ENCODE results near the gene ITGA3.

ITGA3 gene

DNA sequence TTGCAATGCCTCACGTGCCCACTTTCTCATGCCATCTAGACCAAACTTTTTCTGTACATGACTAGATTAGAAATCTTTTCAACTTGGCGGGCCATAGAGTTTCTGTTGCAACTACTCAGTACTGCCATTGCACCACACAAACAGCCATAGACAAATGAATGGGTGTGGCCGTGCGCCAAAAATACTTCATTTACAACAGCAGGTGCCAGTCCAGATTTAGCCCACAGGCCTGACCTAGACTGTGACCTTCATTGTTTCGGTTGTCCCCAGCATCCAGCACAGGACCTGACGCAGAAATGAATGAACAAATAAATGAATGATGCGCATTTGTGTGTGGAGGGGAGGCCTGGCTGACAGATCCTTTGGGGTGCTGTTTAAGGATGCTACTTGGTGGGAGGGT, 24.9 kb downstream of the ITGA3 start:
- DNase-seq: no peak
- intact Hi-C loops (cut with DNase I): no loop called here

DNA sequence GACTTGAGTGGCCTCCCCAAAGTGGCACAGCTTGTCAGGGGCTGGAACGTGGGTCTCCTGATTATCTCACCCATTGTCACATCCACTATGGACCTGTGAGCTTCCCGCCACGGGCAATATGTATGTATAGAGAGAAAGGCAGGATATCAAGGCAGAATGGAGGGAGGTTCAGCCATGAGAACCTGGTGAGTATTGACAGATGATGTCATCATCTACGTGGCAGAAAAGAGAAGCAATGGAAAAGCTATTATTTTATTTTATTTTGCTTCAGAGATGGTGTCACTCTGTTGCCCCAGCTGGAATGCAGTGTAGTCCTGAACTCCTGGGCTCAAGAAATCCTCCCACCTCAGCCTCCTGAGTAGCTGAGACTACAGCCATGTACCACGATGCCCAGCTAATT, 25.8 kb downstream of the ITGA3 start:
- intact Hi-C loops (cut with DNase I): no loop called here
- no peak for DNase-seq

DNA sequence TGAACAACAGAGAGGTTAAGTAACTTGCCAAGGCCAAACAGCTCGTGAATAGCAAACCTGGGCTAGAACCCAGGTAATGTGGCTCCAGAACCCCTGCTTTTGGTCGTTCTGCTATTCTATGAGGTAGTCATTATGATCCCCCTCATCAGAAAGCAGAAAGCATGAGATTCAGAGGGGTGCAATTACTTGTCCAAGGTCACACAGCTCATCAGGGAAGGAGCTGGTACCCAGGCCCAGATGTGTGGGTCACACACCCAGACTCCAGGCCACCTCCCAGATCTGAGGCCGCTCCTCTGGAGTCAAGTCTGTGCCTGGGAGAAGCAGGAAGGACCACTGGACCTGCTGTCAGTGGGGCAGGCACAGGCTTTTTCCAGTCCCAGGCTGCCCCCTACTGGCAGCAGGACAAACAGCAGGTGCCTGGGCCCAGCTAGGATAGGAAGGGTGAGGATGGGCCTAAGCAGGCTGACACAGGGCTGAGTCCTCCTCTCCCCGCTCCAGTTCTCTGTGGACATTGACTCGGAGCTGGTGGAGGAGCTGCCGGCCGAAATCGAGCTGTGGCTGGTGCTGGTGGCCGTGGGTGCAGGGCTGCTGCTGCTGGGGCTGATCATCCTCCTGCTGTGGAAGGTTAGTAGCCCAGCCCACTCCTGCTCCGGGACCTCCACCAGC, 31.5 kb downstream of the ITGA3 start:
- intact Hi-C loops (cut with DNase I): loop anchor here (5.0 kb wide), 1 partner anchor 60 kb away; no protein-coding TSS in a partner anchor
- DNase-seq: peak in 37 of 42 donors; percentile 32 to 83 (median 63)

DNA sequence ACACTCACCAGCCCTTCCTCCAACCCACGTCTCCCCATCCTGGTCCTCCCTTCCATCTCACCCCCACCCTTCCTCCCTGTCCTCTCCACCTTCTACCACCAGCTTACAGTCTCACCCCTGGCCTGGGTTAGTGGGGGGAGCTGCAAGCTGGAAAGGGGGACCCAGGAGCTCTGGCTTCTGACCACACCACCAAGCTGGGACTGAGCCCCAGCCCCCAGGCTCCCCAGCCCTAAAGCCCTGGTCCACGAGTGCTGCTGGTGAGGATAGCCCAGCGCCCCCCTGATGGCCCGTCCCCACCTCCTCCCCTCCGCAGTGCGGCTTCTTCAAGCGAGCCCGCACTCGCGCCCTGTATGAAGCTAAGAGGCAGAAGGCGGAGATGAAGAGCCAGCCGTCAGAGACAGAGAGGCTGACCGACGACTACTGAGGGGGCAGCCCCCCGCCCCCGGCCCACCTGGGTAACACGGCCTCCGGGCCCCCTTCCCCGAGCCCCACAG, 32.0 kb downstream of the ITGA3 start:
- intact Hi-C loops (cut with DNase I): loop anchor here (5.0 kb wide), 1 partner anchor 61 kb away; no protein-coding TSS in a partner anchor
- DNase-seq: no peak

DNA sequence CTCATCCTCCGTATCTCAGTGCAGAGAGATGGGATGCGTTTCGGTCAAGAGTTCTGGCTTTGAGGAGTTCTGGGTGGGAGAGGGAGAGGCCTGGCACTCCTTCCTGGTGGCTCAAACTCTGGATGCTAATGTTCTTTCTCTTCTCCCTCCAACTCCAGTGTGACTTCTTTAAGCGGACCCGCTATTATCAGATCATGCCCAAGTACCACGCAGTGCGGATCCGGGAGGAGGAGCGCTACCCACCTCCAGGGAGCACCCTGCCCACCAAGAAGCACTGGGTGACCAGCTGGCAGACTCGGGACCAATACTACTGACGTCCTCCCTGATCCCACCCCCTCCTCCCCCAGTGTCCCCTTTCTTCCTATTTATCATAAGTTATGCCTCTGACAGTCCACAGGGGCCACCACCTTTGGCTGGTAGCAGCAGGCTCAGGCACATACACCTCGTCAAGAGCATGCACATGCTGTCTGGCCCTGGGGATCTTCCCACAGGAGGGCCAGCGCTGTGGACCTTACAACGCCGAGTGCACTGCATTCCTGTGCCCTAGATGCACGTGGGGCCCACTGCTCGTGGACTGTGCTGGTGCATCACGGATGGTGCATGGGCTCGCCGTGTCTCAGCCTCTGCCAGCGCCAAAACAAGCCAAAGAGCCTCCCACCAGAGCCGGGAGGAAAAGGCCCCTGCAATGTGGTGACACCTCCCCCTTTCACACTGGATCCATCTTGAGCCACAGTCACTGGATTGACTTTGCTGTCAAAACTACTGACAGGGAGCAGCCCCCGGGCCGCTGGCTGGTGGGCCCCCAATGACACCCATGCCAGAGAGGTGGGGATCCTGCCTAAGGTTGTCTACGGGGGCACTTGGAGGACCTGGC, 33.3 kb downstream of the ITGA3 start:
- DNase-seq: no peak
- intact Hi-C loops (cut with DNase I): loop anchor here (5.0 kb wide), 1 partner anchor 62 kb away; no protein-coding TSS in a partner anchor

DNA sequence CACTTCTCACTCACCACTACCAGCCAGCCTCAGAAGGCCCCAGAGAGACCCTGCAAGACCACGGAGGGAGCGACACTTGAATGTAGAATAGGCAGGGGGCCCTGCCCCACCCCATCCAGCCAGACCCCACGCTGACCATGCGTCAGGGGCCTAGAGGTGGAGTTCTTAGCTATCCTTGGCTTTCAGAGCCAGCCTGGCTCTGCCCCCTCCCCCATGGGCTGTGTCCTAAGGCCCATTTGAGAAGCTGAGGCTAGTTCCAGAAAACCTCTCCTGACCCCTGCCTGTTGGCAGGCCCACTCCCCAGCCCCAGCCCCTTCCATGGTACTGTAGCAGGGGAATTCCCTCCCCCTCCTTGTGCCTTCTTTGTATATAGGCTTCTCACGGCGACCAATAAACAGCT, 34.2 kb downstream of the ITGA3 start:
- intact Hi-C loops (cut with DNase I): no loop called here
- DNase-seq: no peak

DNA sequence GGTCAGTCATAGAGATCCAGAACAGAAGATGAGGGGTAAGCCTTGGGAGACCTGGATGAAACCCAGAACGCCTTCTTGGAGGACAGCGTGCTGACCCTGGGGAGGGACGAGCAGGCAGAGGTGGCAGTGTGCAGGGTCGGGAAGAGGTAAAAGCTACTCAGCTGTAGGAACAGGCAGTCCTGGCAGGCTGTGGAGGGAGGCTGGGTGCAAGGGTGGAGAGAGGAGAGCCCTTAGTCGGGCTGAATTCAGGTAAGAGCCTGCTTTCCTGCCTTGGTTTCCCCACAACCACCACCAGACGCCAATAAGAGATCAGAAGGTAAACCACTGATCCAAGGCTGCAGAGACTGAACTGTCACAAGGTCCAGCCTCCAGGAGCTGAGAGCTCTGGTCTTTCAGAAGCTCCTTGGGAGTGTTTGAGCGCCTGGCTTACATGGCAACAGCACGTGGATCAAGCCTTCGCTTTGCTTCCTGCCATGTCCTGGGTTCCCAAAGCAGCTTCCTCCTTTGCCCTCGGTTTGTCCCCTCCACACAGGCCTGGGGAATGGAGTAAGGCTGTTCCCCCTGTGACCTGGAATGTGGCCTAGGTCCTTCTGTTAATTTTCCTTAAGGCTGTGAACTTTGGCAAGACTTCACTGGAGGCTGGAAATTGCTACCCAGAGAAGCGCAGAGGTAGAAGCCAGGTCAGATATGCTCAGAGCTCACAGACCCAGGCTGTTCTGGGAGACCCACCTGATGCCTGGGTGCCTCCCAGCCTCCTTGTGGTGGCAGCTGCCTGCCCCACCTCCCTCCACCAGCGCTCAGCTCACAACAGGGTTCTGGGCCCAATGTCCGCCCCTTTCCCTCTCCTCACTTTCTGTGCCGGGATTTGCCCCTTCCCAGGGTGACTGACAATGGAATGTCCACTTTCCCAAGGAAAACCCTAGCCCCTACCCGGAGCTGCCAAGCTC, 35.3 kb downstream of the ITGA3 start:
- intact Hi-C loops (cut with DNase I): no loop called here
- no peak for DNase-seq

DNA sequence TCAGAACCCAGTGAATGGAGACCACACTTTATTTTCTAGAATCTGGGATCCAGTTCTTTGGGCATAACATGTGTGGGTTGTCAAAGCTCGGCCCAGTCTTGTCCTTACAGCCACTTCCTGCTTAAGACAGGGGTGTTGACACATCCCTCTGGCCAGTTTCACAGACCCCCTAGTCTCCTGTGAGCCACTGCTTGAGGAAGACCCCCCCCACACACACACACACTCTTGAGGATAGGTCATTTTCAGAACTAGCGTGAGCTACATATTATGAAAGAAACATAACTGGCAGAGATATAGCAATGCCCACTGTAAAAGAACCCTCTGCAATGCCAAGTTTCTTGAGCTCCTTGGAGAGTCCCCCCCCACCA, 36.0 kb downstream of the ITGA3 start:
- intact Hi-C loops (cut with DNase I): no loop called here
- no peak for DNase-seq

DNA sequence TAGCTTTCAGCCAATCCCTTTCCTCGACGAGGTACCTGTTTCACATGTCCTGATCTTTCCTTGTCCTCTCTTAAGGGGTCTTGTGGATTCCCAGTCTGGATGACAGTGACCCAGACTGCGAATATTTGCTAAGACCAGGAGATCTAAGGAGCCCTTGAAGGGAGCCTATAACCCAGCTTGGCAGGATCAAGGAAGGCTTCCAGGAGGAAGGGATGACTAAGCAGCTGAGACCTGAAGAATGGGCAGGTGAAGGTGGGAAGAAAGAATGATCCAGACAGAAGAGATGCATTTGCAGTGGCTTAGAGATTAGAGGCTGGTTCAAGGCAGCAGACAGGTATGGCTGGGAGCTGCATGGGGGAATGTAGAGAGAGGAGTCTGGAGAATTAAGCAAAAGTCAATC, 37.3 kb downstream of the ITGA3 start:
- intact Hi-C loops (cut with DNase I): no loop called here
- DNase-seq: no peak

DNA sequence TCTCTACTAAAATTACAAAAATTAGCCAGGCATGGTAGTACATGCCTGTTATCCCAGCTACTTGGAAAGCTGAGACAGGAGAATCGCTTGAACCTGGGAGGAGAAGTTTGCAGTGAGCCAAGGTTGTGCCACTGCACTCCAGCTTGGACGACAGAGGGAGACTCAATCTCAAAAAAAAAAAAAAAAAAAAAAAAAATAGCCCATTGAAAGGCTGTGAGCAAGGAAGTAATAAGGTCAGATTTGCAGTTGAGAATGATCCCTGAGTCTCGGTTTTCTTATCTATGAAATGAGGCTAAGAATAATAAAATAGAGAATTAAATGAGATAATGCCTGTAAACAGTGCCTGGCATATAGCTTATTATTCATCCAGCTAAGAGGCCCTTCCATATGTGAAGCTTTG, 37.9 kb downstream of the ITGA3 start:
- no peak for DNase-seq
- intact Hi-C loops (cut with DNase I): loop anchor here (2.0 kb wide), 1 partner anchor 57 kb away; the partner anchor contains the start of gene PPP1R9B

DNA sequence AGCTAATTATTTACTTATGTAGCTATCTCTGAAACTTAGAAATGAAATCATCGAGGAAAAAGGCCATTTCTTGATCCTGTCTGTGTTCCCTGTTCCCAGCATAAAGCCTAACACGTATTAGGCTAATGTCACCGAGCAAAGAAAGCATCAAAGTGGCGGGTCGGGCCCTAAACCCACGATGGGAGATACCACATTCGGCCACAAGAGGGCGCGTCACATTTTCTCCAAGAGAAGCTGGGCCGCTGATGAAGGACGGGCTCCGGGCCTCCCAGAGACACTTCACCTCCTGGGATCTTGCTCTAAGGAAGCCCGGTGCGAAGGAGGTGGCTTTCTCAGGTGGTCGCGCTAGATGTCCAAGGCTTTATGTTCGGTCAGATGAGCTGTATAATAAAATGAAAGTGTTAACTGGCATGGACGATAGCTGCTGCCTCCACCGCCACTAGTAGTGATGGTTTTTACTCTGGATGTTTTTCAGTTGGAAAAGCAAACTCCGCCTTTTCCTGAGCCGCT, 38.4 kb downstream of the ITGA3 start:
- intact Hi-C loops (cut with DNase I): loop anchor here (2.0 kb wide), 1 partner anchor 57 kb away; the partner anchor contains the start of gene PPP1R9B
- peak; percentile 86 to 98 (median 95) for DNase-seq

DNA sequence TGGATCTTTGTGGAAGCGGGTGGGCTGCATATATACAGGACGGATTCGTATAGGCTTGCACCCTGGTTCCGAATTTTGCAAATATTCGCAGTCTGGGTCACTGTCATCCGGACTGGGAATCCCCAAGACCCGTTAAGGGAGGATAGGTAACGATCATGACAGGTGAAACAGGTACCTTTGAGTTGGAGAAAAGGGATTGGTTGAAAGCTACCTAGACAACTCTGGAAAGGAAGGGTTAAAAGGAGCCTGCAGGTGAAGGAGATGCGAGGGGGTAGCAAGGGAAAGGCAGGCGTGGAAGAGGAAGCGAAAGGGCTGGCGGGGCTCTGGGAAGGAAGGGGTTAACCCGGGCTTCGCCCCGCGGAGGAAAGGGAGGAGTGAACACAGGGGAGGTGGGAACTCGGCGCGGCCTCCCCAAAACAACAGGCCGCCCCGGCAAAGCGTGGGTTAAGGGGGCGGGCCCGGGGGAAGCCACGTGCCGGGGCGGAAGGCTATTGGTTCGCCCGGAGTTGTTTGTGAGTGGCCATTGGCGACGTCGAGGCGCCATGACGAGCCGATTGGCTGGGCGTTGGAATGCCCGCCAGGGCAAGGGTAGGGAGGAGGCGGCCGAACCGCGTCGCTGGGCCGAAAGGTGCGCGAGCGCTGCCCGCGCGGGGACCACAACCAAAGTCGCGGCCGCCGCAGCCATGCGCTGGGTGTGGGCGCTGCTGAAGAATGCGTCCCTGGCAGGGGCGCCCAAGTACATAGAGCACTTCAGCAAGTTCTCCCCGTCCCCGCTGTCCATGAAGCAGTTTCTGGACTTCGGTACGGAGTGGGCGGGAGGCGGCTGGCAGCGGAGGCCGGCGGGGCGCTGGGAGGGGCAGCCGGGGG, 39.1 kb downstream of the ITGA3 start, which contains the start of gene PDK2:
Gene PDK2, plus strand, starts transcription at position 599 of the 867 bp plus-strand sequence. Its CDS starts 85 bp downstream, at position 684.
- intact Hi-C loops (cut with DNase I): loop anchor here (2.0 kb wide), 1 partner anchor 56 kb away; the partner anchor contains the start of gene PPP1R9B
- DNase-seq: peak; percentile 92 to 98 (median 97)

DNA sequence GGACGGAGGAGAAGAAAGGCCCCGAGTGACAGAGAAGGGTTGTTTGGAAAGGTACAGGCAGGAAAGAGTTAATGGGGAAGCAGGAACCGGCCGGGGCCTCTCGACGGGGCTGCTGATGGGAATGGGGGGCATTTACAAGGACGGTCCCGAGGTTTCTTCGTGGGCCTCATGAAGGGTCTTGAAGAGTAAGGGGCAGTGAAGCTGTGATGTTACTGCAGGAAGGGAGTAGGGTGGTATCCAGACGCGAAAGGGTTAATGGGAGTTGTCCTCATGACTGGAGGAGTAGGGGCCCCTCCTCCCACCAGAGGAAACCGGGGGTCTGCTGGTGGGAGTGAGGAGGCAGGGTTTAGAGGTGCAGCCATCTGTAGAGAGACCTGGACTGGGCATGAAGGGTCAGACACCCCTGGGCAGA, 39.7 kb downstream of the ITGA3 start:
- DNase-seq: peak in 2 of 42 donors; percentile 39 to 60
- intact Hi-C loops (cut with DNase I): loop anchor here (2.0 kb wide), 1 partner anchor 55 kb away; the partner anchor contains the start of gene PPP1R9B

DNA sequence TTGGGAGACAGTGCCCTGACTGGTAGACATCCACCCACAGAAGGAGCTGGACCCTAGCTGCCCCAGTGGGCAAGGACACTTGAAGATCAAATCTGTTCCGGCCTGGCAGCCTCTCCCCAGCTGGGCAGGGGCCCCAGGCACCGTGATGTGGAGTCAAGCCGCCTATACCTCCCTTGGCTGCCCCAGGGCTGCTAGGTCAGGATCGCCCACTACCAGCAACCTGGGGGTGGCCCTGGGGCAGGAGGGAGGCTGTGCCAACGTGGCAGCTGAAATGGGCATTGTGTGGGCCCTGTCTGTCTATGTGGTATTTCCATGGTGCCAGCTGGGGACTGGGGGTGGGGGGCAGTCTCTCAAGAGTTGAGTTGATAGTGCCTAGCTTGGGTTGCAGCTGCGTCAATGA, 40.2 kb downstream of the ITGA3 start:
- intact Hi-C loops (cut with DNase I): no loop called here
- peak in 10 of 42 donors; percentile 22 to 58 (median 40) for DNase-seq

DNA sequence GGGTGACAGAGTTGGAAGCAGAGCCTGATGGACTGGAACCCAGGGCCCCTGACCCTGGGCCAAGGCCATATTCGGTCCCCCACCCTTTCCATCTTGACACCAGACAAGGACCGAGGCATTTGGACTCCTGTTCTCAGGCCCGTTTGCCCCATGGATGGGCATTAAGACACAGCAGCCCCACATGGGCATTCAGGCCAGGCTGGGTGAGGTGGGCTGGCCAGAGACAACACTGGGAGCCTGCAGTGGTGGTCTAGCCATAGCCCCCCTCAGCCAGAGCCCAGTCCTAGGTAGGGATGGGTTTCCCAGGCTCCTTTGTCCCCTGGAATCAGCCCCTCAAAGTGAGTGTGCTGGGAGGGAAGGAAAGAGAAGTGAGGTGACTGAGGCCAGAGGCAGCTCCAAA, 40.8 kb downstream of the ITGA3 start:
- intact Hi-C loops (cut with DNase I): no loop called here
- DNase-seq: no peak

DNA sequence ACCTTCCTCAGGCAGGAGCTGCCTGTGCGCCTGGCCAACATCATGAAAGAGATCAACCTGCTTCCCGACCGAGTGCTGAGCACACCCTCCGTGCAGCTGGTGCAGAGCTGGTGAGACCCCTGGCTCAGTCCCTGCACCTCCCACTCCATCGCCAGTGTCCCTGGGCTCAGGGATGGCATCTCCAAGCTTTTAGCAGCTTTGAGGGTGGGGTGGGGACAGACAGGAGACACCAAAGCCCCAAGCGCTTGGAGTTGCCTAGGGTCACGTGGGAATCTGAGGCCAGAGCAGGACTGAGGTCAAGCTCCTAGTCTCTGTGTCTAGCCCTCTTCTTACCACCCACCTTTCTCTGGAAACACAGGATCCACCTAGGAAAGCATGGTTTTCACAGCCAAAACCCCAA, 41.5 kb downstream of the ITGA3 start:
- intact Hi-C loops (cut with DNase I): no loop called here
- no peak for DNase-seq

DNA sequence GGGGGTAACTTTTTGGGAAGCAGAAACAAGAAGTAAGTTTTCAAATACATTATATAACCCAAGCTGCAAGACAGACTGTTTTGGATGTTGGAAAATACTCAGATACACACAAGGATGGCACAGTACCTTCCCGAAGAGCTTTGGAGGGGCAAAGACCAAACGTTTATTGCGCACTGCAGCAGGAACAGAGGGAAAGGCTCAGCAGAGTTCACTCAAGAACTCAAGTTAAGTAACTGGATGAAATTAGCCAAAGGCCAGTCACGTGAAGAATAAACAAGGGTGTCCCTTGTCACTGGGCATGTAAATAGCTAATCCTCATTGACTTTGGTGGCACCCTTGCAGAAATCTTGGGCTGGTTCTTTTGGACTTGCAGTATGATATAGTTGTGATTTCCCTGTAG, 42.0 kb downstream of the ITGA3 start:
- intact Hi-C loops (cut with DNase I): no loop called here
- no peak for DNase-seq

DNA sequence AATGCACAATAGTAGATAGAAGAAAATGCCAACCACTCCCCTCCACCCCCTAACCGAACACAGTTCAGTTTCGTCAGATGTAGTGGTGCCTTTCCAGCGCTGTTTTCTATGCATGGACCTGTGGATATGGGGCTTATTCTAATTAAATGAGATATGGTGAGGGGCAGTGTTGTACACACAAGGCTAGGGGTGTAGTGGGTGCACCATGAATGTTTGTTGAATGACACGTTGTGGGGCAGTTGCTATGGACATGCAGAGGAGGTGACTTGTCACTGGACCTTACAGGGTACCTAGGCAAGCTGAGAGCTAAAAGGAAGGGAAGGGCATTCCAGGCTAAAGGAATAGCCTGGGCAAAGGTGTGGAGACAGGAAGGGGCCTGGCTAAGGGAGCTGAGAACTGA, 42.7 kb downstream of the ITGA3 start:
- no peak for DNase-seq
- intact Hi-C loops (cut with DNase I): no loop called here
